GM18519 (cell line): ENCODE measurements around the gene CTNNA2.
A peak's percentile ranks its signal among the peaks of the same experiment; 100 is the strongest.

ENCODE experiments used
- ATAC-seq: cut with Tn5 transposase; IDR thresholded peaks from one replicate; pipeline ENCODE4 v1.9.1; 2021; ENCODE audit warnings: mild to moderate bottlenecking, moderate library complexity; ENCODE audit not compliant: unreplicated experiment, low FRiP score

Gene CTNNA2

GRCh38 chr2:79844011-79844410 is 331.2 kb downstream of the CTNNA2 start:
- ATAC-seq, result no peak

GRCh38 chr2:79846878-79847277 is 334.0 kb downstream of the CTNNA2 start:
- ATAC-seq, result no peak

- ATAC-seq, result no peak
Observed at GRCh38 chr2:79849241-79849640, 336.4 kb downstream of the CTNNA2 start.

- no peak for ATAC-seq
Observed at GRCh38 chr2:79849949-79850348, 337.1 kb downstream of the CTNNA2 start.

GRCh38 chr2:79850912-79851311 is 338.1 kb downstream of the CTNNA2 start:
- no peak for ATAC-seq

- ATAC-seq, result no peak
Observed at GRCh38 chr2:79855264-79856006, 342.6 kb downstream of the CTNNA2 start.

GRCh38 chr2:79857888-79858287 is 345.0 kb downstream of the CTNNA2 start:
- no peak for ATAC-seq

- no peak for ATAC-seq
Observed at GRCh38 chr2:79860228-79861058, 347.6 kb downstream of the CTNNA2 start.

GRCh38 chr2:79861059-79861374 is 348.2 kb downstream of the CTNNA2 start:
- ATAC-seq, result no peak

- ATAC-seq, result no peak
Observed at GRCh38 chr2:79862756-79863155, 349.9 kb downstream of the CTNNA2 start.

GRCh38 chr2:79872656-79873055 is 359.8 kb downstream of the CTNNA2 start:
- ATAC-seq, result no peak

GRCh38 chr2:79874015-79874414 is 361.2 kb downstream of the CTNNA2 start:
- no peak for ATAC-seq

GRCh38 chr2:79876430-79876829 is 363.6 kb downstream of the CTNNA2 start:
- no peak for ATAC-seq

- no peak for ATAC-seq
Observed at GRCh38 chr2:79882548-79882947, 369.7 kb downstream of the CTNNA2 start.

- ATAC-seq, result peak; percentile 88
Observed at GRCh38 chr2:79887747-79888374, 375.0 kb downstream of the CTNNA2 start.

GRCh38 chr2:79892123-79892522 is 379.3 kb downstream of the CTNNA2 start:
- no peak for ATAC-seq

- no peak for ATAC-seq
Observed at GRCh38 chr2:79899196-79899595, 386.3 kb downstream of the CTNNA2 start.

- ATAC-seq, result no peak
Observed at GRCh38 chr2:79901161-79901560, 388.3 kb downstream of the CTNNA2 start.

- ATAC-seq, result no peak
Observed at GRCh38 chr2:79903222-79904000, 390.6 kb downstream of the CTNNA2 start.

- no peak for ATAC-seq
Observed at GRCh38 chr2:79906139-79906890, 393.5 kb downstream of the CTNNA2 start.
